Measurements from ENCODE around the gene MPDU1.

Gene MPDU1
- 60.7 to 106 (median 81.1) reads per million in 17 experiments for total RNA-seq

DNA sequence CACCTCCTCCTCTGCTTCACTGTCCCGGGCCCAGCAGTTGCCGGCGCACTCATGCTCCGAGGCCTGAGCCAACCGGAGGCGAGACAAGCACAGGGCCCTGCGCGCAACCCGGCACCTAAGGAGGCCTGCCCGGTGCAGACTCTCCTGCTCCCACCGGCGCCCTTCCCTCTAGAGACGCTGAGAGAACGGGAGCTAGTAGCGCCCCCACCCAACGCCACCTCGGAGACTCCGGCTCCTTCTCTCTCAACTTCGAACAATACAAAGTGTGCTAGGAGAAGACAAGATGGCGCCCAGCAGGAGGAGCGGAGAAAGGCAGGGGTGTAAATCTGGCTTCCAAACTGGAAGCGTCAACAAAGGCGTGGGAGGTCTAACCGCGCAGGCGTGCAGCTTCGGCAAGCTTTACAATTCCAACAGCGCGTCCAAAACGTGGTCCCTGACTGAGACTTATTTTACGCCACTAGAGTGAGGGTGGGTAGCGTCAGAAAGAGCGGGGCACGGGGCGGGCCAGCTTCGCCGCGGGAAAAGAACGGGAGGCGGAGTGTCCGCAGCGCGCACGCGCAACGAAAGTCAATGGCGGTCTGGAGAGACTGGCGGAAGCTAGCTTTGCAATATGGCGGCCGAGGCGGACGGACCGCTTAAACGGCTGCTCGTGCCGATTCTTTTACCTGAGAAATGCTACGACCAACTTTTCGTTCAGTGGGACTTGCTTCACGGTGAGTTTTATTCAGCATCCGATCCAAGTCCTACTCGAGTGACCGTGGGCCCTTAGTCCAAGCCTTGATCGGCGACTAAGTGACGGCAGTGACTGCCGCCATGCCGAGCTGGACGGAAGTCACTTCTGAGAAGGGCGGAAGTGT, at the start of gene MPDU1:
MPDU1 (plus strand) TSS at position 600 of the 857 bp plus-strand sequence; CDS start at position 611, 11 bp downstream.
- peak; percentile 98 to 99 (median 98) for DNase-seq

DNA sequence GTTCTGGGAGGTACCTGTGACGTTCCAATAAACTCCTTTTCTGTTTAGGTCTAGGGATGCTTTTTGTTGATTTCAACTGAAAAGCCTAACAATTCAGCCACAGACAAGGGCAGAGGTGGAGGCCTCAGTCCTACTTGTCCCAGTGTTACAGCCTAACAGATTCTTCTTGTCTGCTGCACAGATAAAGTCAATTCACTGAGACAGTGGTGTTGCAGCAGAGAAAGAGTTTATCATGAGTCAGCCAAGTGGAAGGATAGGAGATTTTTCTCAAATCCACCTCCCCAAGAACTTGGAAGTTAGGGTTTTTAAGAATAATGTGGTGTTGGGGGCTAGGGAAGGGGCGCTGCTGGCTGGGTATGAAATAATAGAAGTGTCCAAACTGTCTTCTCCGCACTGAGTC, 45.6 kb upstream of the MPDU1 start:
- no peak for DNase-seq

DNA sequence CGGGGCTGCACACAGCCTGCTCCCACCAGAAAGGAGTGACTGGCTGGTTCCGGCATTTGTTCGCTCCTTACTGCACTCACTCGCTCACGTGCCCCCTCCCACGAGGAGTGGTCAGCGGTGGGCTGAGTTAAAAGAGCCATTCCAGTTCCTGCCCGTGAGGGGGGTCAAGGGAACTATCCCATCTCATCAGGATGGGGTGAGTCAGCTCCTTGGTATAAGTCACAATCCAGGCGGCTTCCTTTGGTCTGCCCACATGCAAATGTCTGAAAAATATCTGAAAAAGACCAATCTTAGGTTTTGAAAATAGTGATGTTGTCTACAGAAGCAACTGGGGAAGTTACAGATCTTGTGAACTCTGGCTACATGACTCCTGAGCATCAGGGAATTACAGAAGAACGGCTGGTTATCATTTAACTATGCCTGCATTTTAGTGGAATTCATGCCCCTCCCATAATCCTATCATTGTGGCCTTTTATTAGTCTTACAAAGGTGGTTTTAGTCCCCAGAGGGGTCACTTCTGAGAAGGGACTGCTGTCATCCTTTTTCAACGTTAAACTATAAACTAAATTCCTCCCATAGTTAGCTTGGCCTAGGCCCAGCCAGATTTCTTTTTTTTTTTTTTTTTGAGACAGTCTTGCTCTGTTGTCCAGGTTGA, 44.6 kb upstream of the MPDU1 start:
- DNase-seq: no peak

DNA sequence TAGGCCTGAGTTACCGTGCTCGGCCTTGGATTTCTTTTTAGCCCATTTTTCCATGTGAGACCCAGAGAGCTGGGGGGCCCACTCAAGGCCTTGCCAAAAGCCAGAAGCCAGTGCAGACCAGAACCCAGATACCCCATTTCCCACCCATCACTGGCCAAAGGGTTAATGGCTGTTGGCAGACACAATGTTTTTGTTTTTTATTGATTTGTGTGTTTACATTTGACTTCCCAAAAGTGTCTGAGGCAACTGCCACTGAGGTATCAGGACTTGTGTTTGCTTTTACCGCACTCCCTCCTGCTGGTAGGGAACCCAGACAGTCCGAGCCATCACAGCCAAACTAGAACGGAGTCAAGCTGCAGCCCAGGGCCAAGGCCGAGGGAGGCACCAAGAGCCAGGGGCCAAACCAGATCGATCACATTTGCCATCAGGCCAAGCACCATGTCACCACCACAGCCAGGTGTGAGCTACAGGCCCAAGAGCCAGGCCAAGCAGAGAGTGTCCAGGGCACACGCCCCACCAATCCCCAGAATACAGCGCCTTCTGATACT, 42.5 kb upstream of the MPDU1 start:
- no peak for DNase-seq

DNA sequence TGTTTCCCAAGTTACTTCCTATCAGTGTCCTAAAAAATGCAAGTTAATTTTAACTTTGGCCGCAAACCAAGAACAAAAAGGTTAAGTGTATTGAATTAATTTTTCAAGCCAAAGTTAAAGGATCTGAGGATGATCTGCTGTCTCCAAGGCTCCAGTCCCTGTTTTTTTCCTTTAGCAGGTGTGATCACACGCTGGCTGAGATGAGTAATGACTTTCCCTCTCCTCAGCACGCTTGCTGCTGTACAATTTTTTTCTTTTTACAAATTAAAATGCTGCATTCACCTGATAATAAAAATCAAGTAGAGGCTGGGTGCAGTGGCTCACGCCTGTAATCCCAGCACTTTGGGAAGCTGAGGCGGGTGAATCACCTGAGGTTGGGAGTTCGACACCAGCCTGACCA, 38.7 kb upstream of the MPDU1 start:
- DNase-seq: no peak

DNA sequence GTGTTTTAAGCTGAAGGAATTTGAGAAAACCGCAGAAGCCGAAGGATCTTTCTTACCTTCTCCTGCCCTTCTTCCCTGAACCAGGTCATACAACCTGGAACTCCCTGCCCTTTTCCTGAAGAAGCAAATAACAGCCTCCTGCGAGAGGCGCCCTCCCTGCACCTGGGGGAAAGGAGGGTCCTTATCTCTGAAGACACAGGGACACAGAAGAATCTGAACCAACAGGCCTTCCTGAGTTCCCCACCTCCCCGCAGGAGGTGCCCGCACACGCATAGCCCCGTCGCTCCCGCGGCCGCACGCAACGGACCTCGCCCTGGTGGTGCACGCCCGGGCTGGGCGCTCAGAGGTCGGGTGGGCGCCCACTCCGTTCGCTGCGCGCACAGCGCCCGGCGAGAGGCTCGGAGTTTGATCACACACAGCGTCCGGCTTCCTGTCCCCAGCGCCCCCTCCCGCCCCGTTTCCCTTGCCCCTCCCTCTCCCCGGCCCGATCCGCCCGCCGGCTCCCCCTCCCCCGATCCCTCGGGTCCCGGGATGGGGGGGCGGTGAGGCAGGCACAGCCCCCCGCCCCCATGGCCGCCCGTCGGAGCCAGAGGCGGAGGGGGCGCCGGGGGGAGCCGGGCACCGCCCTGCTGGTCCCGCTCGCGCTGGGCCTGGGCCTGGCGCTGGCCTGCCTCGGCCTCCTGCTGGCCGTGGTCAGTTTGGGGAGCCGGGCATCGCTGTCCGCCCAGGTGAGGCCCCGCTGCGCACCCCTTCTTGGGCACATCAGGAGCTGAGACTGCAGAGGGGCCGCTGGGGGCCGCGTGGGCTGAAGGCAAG, 34.9 kb upstream of the MPDU1 start, which contains the start of gene TNFSF12:
TNFSF12 (plus strand) TSS at position 474 of the 816 bp plus-strand sequence; CDS start at position 570, 96 bp downstream.
- DNase-seq: peak; percentile 61 to 82 (median 68)

DNA sequence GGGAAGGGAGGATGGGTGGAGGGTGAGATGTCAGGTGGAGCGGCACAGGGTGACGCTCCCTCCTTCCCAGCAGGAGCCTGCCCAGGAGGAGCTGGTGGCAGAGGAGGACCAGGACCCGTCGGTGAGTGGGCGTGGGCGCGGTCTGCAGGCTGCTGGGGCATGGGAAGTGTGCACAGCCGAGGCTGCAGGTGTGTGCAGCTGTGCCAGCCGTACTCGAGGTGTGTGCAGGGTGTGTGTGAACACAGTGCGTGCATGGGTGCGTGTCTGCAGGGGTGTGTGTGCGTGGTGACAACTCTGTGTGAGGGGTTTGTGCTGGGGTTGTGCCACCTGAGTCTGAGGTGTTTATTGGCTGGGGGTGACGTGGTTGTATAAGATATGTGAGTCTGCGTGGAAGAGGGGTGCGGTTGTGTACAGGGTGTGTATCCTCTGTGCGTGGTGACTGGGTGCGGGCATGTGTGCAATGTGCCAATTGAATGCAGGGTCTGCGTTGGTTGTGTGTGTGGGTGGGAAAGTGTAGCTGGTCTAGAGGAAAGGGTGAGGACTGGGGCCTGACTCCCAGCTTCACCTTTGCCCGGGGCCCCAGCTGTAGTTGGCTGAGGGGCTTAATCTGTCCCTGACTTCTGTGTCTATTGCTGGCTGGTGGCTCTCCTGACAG, 34.1 kb upstream of the MPDU1 start:
- DNase-seq: peak in 2 of 4 experiments; percentile 38 to 46

DNA sequence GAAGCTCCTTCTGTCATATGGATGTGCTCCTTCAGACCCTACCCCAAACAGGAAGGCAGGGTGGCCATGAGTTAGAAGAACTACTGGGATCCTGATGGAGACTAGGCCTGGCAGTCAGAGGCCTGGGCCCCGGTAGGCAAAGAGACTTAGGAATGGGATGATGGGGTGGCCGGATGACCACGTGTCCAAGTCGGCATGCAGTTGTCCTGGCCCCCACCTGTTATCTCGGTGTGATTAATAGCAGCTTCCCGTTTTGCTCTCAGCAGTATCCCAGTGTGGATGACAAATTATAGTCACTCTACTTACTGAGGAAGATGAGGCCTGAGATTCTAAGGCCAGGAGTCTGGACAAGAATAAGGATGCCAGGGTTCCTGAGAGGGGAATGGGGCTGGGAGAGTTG, 33.3 kb upstream of the MPDU1 start:
- no peak for DNase-seq

DNA sequence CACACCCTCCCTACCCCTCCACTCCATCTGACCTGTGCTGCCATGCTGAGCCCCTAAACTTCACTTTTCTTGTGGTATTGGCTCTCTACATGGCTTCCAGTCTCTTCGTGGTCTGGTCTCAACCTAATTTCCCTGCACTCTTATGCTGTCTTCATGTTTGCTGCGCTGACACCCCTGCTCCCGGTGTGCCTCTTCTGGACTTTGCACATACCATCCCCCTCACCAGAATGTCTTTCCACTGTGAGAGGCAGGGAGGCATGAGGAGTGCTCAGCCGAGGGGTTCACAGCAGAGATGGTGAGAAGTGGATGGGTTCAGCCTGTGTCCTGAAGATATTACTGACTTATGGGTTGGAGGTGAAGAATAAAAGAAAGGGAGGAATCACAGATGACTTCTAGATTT, 32.3 kb upstream of the MPDU1 start:
- DNase-seq: no peak

DNA sequence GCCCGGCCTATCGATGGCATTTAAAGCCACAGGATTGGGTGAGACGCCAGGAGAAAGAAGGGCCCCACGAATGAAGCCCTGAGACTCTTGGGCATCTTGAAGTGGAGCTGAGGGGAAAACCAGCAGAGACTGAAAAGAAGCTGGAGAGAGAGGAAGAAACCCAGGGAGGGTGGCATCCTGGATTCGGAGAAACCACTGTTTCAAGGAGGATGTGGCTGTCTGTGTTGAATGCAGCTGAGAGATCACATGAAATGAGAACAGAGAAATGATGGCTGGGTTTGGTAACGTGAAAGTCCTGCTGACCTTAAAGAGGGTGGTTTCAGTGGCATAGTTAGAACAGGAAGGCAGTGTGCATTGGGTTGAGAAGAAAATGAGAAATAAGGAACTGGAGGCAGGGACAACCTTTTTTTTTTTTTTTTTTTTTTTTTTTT, 31.0 kb upstream of the MPDU1 start:
- DNase-seq: peak; percentile 86 to 96 (median 90)

DNA sequence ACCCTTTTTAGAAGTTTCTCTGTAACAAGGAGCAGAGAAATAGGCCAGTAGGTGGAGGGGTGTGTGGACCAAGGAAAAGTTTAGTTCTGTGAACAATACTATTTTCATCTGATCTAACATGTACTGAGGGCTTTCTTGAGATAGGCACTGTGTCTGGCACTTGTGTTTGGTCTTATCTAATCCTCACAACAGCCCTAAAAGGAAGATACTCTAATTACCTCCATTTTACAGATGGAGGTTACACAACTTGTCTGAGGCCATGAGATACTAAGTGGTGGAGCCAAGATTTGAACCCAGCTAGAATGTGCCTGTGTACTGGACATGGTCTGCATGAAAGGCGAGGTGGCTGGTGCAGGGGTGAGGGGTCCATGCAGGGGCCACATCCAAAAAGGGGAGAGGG, 30.3 kb upstream of the MPDU1 start:
- no peak for DNase-seq

DNA sequence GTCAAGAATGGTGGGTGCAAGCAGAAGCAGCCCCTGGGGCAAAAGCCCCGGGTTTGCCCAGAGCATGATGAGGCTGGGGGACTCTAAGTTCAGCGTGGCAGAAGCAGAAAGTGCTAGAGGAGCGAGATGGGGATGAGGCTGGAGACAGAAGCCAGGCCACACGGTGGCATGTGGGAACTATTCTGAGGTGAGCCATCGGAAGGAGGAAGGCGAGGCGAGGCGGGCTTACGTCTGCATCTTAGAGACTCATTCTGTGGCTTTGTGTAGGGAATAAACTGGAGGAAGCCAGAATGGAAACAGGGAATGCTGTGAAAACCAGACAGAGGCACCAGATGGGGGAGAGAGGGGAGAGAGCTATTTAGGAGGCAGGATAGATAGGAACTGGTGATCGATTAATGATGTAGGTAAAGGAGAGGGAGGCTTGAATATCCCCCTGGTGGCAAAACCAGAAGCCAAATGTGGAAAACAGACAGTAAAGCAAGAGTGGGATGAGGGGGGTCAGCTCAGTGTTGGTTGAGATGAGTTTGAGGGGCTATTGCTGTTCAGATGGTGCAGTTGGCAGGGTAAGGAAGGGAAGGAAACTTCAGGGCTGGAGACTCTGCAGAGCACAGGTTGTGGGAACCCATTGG, 28.2 kb upstream of the MPDU1 start:
- DNase-seq: peak in 1 of 4 experiments; percentile 14

DNA sequence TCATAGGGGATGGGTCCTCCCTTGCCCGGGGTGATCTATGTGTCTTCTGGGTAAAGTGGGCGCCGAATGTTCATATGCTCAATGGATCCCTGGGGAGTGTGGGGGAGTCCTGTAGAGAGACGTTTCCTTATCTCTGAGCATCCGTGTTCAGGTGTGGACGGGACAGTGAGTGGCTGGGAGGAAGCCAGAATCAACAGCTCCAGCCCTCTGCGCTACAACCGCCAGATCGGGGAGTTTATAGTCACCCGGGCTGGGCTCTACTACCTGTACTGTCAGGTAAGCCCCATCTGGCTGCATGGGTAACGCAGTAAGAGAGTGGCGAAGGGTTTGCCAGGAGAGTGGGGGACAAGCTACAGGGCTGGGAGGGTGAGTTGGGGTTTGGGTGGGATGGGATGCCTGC, 27.0 kb upstream of the MPDU1 start:
- no peak for DNase-seq

DNA sequence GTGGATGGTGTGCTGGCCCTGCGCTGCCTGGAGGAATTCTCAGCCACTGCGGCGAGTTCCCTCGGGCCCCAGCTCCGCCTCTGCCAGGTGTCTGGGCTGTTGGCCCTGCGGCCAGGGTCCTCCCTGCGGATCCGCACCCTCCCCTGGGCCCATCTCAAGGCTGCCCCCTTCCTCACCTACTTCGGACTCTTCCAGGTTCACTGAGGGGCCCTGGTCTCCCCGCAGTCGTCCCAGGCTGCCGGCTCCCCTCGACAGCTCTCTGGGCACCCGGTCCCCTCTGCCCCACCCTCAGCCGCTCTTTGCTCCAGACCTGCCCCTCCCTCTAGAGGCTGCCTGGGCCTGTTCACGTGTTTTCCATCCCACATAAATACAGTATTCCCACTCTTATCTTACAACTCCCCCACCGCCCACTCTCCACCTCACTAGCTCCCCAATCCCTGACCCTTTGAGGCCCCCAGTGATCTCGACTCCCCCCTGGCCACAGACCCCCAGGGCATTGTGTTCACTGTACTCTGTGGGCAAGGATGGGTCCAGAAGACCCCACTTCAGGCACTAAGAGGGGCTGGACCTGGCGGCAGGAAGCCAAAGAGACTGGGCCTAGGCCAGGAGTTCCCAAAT, 26.4 kb upstream of the MPDU1 start:
- DNase-seq: no peak

DNA sequence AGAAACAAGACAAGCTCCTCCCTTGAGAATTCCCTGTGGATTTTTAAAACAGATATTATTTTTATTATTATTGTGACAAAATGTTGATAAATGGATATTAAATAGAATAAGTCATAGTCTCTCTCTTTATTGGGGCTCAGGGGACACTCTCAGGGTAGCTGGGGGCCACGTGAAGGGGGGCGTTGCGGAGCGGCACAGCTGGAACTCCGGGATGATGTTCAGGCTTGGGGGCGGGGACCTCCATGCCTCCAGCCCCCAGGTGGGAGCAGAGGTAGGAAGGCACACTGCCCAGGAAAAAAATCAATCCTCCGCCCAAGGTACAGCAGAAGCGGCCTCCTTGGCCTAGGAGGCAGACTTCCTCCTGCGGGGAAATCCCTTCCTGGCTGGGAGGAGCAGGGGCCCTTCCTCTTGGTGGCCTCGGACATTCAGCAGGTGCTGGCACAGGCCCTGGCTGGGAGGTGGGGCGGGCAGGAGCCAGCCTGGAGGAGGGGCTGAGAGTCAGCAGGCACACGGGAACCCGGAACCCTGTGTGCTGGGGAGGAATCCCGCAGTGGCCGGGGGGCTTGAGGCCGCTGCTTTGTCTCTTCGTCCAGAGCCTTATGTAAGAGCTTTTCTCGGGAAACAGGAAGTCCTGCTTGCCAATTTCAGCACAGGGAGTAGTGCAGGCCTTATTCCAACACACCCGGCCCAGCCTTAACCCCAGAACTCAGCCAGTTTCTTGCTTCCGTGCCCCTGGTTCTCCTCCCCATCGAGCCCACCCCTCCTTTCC, 25.7 kb upstream of the MPDU1 start:
- peak; percentile 82 to 94 (median 90) for DNase-seq

DNA sequence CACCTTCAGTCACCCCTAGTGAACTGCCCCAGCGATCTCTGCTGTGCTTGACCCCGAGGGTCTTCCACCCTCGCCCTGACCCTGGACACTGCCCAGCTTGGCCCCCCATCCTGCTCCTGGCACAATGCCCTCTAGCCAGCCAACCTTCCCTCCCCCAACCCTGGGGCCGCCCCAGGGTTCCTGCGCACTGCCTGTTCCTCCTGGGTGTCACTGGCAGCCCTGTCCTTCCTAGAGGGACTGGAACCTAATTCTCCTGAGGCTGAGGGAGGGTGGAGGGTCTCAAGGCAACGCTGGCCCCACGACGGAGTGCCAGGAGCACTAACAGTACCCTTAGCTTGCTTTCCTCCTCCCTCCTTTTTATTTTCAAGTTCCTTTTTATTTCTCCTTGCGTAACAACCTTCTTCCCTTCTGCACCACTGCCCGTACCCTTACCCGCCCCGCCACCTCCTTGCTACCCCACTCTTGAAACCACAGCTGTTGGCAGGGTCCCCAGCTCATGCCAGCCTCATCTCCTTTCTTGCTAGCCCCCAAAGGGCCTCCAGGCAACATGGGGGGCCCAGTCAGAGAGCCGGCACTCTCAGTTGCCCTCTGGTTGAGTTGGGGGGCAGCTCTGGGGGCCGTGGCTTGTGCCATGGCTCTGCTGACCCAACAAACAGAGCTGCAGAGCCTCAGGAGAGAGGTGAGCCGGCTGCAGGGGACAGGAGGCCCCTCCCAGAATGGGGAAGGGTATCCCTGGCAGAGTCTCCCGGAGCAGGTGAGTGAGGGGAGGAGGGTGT, 24.9 kb upstream of the MPDU1 start, which contains the start of gene TNFSF13:
TNFSF13 (plus strand) TSS at position 207 of the 776 bp plus-strand sequence; CDS start at position 497, 290 bp downstream.
- DNase-seq: peak; percentile 40 to 78 (median 67)

DNA sequence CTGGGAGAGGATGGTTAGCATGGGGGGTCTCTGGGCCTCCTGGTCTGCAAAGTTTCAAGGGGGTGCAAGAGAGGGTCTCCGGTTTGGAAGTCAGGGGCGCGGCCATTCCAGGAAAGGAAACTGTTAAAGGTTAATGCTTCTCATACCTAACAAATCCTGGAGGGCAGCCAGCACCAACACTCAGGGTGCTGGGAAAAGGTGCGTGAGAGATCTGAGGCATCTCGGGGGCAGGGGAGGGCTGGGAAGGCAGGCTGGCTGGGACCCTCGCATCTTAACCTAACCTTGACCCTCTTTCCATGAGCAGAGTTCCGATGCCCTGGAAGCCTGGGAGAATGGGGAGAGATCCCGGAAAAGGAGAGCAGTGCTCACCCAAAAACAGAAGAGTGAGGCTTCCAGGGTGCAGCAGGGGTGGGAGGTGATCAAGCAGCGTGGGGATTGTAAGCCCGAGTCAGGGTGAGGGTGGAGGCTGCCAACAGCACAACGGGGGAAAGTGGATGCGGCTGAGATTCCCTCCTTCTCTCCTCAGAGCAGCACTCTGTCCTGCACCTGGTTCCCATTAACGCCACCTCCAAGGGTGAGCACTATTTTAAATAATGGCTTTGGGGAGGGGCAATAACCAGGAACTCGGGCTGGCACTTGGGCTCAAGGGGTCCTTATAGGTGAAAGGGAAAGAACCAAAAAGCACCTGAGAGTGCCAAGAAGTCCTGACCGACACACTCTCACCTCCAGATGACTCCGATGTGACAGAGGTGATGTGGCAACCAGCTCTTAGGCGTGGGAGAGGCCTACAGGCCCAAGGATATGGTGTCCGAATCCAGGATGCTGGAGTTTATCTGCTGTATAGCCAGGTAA, 24.1 kb upstream of the MPDU1 start:
- peak in 2 of 4 experiments; percentile 21 to 31 for DNase-seq
